Embryonic facial prominence (tissue), 1 donor: Measurements from ENCODE around the gene POLR2I.
"Not testable (repeated sequence)": the region's sequence is repeated elsewhere in the genome, so short reads cannot be mapped to it uniquely, and the experiment has no call there.

Experiments used
- DNase-seq: peaks from one replicate; pipeline ENCODE4 v3.0.0-alpha.2; 2016; ENCODE audit errors: extremely low spot score

Gene POLR2I

GRCh38 chr19:36134867-36135266 is 20.2 kb upstream of the POLR2I start:
- not testable (repeated sequence) for DNase-seq

DNA sequence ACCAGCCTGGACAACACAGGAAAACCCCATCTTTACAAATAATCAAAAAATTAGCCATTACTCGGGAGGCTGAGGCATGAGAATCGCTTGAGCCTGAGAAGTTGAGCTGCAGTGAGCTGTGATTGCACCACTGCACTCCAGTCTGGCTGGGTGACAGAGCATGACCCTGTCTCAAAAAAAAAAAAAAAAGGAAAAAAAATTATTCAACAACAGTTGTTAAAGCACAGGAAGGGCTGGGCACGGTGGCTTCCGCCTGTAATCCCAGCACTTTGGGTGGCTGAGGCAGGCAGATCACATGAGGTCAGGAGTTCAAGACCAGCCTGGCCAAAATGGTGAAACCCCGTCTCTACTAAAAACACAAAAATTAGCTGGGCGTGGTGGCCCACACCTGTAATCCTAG is 16.5 kb upstream of the POLR2I start:
- not testable (repeated sequence) for DNase-seq

- DNase-seq = no peak
Observed at GRCh38 chr19:36128392-36128736, 13.7 kb upstream of the POLR2I start.

DNA sequence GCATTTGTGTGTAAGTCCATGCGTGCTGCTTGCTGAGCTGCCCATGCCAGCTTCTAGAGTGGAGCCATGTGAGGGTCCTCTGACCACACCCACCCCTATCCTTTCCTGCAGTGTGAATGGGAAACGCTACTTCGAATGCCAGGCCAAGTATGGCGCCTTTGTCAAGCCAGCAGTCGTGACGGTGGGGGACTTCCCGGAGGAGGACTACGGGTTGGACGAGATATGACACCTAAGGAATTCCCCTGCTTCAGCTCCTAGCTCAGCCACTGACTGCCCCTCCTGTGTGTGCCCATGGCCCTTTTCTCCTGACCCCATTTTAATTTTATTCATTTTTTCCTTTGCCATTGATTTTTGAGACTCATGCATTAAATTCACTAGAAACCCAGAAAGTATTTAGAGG is 10.9 kb upstream of the POLR2I start:
- DNase-seq = no peak

DNA sequence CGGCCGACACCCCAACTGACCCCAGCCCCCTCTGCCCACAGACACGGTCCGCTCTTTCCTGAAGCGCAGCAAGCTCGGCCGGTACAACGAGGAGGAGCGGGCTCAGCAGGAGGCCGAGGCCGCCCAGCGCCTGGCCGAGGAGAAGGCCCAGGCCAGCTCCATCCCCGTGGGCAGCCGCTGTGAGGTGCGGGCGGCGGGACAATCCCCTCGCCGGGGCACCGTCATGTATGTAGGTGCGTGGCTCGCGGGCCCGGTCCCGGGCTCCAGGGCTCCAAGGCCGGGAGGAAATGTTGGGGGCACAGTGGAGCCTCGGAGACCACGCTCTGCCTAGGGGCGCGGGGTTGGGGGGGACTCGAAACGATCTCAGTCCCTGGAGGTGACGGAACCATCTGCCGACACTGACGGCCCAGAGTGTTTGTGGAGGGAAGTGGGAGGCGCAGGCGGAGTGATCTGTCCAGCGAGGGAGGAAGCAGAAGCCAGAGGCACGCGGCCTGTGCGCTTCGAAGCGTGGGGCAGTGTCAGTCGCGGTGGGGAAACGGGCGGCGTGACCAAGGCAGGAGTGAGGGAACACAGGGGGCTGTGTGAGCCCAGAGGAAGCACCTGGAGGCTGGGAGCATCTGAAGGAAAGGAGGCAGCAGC is 6.9 kb upstream of the POLR2I start:
- DNase-seq = no peak

- no peak for DNase-seq
Observed at GRCh38 chr19:36120984-36121358, 6.3 kb upstream of the POLR2I start.

DNA sequence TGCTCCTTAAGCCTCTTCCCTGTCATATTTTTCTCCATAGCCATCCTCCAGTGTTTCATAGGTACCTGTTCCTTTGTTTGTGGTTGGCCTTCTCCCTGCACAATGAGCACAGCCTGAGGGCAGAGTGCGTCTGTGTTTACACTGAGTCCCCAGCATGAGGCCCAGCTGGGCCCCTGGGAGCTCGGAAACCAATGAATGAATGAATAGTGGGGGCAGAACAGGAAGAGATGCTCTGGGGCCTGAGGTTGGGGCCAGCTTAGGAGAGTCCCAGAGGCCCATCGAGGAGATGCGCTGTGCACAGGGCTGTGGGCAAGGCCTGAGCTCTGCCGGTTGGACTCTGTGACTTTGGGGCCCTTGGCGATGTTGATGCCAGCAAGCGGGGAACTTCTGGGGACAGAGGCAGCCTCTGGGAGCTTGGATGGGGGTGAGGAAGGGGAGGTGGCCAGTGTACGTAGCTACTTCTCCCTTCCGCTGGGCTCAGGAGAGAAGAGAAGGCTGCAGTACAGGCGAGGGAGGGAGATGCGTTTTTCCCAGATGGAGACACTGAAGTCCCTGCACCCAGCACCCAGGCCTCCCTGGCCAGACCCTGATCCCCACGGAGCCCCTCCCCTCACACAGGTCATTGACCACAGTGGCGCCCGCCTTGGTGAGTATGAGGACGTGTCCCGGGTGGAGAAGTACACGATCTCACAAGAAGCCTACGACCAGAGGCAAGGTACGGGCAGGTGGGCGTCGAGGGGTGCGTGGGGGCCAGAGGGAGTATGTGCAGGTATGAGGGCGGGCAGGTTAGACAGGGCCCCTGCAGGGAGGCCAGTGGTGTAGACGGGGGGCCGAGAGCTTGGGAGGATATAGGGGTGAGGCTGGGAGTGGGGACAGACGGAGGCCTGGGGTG is 5.7 kb upstream of the POLR2I start:
- DNase-seq = no peak

DNA sequence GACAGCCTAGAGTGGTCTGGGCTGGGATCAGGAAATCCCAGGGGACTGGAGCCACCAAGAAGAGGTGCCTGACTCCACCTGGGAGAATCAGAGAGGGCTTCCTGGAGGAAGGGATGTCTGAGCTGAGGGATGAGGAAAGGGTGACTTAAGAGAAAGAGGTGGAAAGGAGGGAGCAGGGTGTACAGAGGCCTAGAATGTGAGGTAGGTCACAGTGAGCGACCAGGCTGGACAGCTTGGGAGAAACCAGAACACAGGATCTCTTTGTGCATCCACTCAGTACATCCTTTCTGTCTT is 1.6 kb upstream of the POLR2I start:
- no peak for DNase-seq

- no peak for DNase-seq
Observed at GRCh38 chr19:36115453-36116343, 1.0 kb upstream of the POLR2I start, which contains the start of gene TBCB. Gene TBCB (plus strand): TSS chr19:36115468. CDS start chr19:36115561, 93 bp downstream.

DNA sequence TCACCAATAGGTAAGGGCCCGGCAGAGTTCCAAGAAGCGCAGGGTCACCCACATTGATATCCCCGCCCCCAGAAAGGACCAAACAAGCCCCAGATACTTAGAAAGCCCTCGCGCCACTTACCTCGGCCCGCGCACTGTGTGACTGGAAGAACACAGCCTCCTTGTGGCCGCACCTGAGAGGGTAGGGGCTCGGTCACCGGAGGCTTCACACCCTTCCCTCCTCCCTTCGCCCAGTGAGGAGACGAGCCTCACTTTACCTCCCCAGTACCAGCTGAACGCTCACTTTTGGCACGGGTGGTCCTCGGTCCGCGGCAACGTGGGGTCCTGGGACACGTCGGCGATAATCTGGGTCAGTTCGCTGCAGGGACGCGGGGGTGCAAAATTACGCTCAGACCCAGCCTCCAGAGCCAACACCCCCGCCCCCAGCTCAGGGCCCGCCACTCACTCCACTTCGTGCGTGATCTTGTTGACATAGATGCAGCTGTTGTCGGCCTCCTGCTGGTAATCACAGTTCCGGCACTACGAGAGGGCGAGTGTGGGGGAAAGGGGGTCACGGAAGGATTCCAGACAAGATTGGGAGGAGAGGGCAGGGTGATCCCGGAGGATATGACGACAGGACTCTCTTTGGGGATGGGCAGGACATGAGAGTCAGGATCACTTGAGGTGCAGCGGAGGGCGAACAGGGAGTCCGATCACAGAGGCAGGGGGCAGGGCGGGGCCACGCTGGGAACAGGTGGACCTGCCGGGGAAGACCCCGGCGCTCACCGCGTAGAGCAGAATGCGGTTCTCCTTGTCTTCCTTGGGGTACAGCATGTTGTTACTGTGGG is 568 bp downstream of the POLR2I start:
- no peak for DNase-seq

DNA sequence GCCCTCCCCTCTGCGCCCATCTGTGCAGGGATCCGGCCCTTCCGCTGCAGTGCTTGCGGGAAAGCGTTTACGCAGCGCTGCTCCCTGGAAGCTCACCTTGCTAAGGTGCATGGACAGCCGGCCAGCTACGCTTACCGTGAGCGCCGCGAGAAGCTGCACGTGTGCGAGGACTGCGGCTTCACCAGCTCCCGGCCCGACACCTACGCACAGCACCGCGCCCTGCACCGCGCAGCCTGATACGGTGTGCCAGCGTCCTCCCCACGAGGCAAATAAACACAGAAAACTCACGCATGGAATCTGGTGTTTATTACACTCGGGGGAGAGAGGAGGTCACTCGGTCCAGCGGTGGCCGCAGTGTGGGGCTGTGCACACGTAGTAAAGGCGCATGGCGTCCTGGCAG is 1.2 kb downstream of the POLR2I start:
- DNase-seq = no peak

DNA sequence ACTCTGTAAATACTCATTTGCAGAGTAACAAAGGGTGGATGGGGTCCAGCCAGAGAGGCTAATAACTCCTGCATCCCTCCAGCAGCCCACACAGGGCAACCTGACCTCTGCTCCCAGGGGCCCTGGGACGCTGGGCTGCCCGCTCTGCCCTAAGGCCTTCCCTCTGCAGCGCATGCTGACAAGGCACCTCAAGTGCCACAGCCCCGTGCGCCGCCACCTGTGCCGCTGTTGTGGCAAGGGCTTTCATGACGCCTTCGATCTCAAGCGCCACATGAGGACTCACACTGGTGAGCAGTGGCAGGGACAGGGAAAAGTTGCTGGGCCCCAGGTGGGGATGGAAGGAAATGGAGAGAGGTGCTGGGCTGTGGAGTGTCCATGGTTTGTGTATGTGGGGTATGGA is 2.0 kb downstream of the POLR2I start:
- no peak for DNase-seq

DNA sequence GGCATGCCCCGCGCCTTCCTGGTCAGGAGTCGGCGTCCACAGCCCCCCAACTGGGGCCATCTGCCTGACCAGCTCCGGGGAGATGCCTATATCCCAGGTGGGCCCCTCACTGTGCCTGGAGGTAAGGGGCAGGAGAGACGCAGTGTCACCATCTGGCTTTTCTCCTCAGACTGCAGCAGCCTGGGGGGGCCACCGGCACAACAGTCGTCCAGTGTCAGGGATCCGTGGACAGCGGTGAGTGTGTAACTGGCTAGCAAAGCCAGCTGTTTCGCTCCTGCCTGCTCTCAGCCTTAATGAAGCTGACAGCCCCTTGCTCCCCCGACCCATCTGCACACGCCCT is 3.5 kb downstream of the POLR2I start:
- no peak for DNase-seq

DNA sequence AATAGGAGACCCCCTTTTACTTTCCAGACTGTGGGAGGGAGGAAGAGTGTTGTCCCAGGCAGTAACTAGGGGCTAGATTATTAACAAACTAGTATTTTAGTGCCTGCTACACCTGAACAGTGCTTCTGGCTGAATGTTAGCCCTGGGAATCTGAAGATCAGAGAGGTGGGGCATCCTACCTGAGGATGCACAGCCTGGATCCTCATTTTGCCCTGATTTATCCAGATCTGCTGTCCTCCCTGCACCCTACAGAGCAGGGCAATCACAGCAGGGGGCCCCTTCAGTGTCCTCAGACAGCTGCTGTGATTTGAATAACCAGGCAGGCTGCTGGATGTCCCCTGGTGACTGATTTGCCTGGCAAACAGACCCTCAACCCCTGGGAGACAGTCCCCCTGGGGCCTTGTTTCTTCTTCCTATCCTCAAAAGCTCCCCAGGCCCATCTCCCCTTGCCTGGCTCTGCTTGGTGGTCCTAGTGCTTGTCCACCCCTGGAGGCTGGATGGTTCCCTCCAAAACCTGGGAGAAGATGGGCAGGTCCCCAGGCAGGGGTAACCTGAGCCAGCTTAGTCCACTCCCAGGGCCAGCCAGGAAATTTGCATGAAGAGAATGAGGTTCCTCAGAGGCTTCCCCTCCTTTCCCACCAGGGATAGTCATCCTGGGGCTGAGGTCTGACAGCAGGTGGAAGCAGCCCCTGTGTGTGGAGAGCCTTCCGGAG is 4.0 kb downstream of the POLR2I start, which contains the start of gene OVOL3:
TSS of gene OVOL3 (plus strand) at position 657 of the 713 bp plus-strand sequence. CDS start 60 bp downstream, outside the sequence.
- DNase-seq = no peak

- no peak for DNase-seq
Observed at GRCh38 chr19:36108684-36109083, 6.0 kb downstream of the POLR2I start.

GRCh38 chr19:36106991-36107390 is 7.7 kb downstream of the POLR2I start:
- no peak for DNase-seq

DNA sequence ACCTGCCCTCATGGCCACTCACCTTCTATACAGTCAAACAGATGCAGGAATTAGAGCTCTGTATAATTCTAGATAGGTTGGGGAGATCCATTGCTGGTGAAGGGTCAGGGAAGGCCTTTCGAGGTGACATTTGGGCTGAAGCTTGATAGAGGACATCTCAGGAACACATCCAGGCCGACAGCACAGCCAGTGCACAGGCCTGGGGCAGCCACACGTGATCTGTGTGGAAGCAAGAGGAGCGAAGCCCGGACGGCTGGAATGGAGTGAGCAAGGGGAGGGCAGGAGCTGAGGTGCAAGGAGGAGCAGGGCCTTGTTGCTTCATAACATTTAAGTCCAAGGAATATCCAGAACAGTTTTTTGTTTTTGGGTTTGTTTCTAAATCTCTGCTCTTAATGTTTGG is 8.2 kb downstream of the POLR2I start:
- DNase-seq = no peak

DNA sequence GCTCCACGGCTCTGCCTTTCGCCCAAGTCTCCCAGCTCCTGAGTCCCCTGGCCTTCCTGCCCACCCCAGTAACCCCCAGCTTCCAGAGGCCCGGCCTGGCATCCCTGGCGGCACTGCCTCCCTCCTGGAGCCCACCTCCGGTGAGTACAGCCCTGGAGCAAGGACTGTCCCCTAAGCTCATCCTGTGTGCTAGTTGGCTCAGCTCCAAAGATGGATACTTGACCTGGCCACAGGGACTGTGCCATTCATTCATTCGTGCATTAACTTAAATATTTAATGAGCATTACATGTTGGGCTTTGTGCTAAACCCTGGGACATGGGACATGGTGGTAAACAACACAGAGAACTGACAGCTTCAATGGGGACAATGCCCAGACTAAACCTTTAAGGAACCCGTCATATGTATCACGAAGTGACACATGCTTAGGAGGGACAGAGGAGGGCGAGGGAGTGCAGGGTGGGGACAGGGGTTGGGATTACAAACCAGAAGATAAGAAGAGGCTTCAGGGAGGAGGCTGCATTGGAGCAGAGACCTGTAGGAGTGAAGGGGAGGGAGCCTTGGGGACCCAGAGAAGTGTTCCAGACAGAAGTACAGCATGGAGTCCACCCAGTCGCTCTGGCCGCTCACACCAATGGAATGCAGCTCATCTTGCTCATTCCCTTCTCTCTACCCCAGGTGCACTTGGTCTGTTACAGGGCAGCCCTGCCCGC is 10.7 kb downstream of the POLR2I start:
- DNase-seq = no peak

DNA sequence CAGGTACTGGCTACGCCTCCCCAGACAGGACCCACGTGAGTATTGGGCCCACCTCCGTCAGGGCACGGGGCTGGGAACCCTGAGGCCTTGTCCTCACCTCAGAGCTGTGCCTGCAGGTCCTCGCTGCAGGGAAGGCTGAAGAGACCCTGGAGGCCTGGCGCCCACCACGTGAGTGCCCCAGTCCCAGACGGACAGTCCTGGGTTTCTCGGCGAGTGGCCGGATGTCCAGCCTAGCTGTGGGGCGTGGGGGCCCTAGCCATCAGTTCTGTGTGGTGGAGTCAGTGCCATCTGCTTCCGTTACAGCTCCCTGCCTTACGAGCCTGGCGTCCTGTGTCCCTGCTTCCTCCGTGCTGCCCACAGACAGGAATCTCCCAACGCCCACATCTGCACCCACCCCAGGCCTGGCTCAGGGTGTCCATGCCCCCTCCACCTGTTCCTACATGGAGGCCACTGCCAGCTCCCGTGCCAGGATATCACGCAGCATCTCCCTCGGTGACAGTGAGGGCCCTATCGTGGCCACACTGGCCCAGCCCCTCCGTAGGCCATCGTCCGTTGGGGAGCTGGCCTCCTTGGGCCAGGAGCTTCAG is 11.5 kb downstream of the POLR2I start:
- DNase-seq = no peak
